GM19463 (cell line): ENCODE results near the gene PRODH2.

Experiments
- ATAC-seq: cut with Tn5 transposase; IDR thresholded peaks from one replicate; pipeline ENCODE4 v1.9.1; 2021; ENCODE audit warnings: mild to moderate bottlenecking, moderate library complexity; ENCODE audit not compliant: unreplicated experiment

The PRODH2 gene

GRCh38 chr19:35812220-35813042 is at the start of gene PRODH2:
Gene PRODH2 (minus strand): TSS chr19:35812845. CDS start chr19:35812805, 40 bp downstream.
- ATAC-seq = no peak

- no peak for ATAC-seq
Measured at GRCh38 chr19:35861640-35862160, 49.1 kb upstream of the PRODH2 start.

- no peak for ATAC-seq
Measured at GRCh38 chr19:35860818-35861639, 48.4 kb upstream of the PRODH2 start.

- no peak for ATAC-seq
Measured at GRCh38 chr19:35860436-35860817, 47.8 kb upstream of the PRODH2 start.

GRCh38 chr19:35859414-35859813 is 46.8 kb upstream of the PRODH2 start:
- no peak for ATAC-seq

- ATAC-seq = no peak
Measured at GRCh38 chr19:35858311-35858710, 45.7 kb upstream of the PRODH2 start.

GRCh38 chr19:35856546-35857149 is 44.0 kb upstream of the PRODH2 start, which contains the start of gene KIRREL2:
Gene KIRREL2 (plus strand): TSS chr19:35856911. CDS start chr19:35857120, 209 bp downstream.
- ATAC-seq = no peak

GRCh38 chr19:35853038-35853756 is 40.6 kb upstream of the PRODH2 start:
- ATAC-seq = no peak

- no peak for ATAC-seq
Measured at GRCh38 chr19:35852029-35852780, 39.6 kb upstream of the PRODH2 start, which contains the start of gene NPHS1. Gene NPHS1 (minus strand): TSS chr19:35852504. CDS start chr19:35851837, 667 bp downstream.

- no peak for ATAC-seq
Measured at GRCh38 chr19:35851213-35852028, 38.8 kb upstream of the PRODH2 start.

GRCh38 chr19:35848919-35849505 is 36.4 kb upstream of the PRODH2 start:
- no peak for ATAC-seq

- ATAC-seq = no peak
Measured at GRCh38 chr19:35848486-35848885, 35.8 kb upstream of the PRODH2 start.

- ATAC-seq = no peak
Measured at GRCh38 chr19:35847911-35848310, 35.3 kb upstream of the PRODH2 start.

GRCh38 chr19:35846038-35846668 is 33.5 kb upstream of the PRODH2 start:
- no peak for ATAC-seq

- ATAC-seq = no peak
Measured at GRCh38 chr19:35845215-35846037, 32.8 kb upstream of the PRODH2 start.

- ATAC-seq = no peak
Measured at GRCh38 chr19:35844482-35845214, 32.0 kb upstream of the PRODH2 start.
